GM23248 (cell line): ENCODE measurements around the gene KCNC3.

ENCODE experiments used
- EZH2 ChIP-seq: fragments of 200-600 bp; sonication (generic); IDR thresholded peaks from 2 replicates; pipeline ENCODE4 v1.6.1; 2018; ENCODE audit warnings: antibody characterized with exemption, mild to moderate bottlenecking; ENCODE audit not compliant: insufficient read depth, poor library complexity, severe bottlenecking
- EZH2phosphoT487 ChIP-seq: fragments of 200-600 bp; sonication (generic); IDR thresholded peaks from 2 replicates; pipeline ENCODE4 v1.6.1; 2018; ENCODE audit warnings: antibody characterized with exemption, moderate library complexity, mild to moderate bottlenecking, low read depth; ENCODE audit not compliant: insufficient read depth

- TF ChIP-seq EZH2 = no peak
- TF ChIP-seq EZH2phosphoT487 = no peak
Measured at GRCh38 chr19:50324331-50324730, 4.8 kb downstream of the KCNC3 start.
